Neural cell (in vitro differentiated cells): Measurements from ENCODE around the gene SLCO1A2. TPM values are rescaled to one million over a fixed set of nuclear protein-coding genes. Genes with fewer than 3 reads are reported as not detected.

Source experiments
- H2AFZ ChIP-seq: fragments of 200-600, 300-800 bp; sonication (generic), shearing (Covaris generic); 2 replicates; pipeline ENCODE4 v1.6.0; 2014; ENCODE audit warnings: low read depth, mild to moderate bottlenecking, antibody characterized with exemption, low read length, moderate library complexity
- H3F3A ChIP-seq: fragments of 200-600 bp; shearing (Covaris generic); 2 replicates; pipeline ENCODE4 v1.6.1; 2016; ENCODE audit warnings: mild to moderate bottlenecking, moderate library complexity, mixed read lengths, antibody characterized with exemption, low read length; ENCODE audit not compliant: insufficient read depth, poor library complexity, severe bottlenecking
- H3K27ac ChIP-seq: fragments of 200-600, 300-800 bp; sonication (generic), shearing (Covaris generic); 2 replicates; pipeline ENCODE4 v1.5.1; 2014; ENCODE audit warnings: mild to moderate bottlenecking, low read length, moderate library complexity
- H3K27me3 ChIP-seq: fragments of 300-800, 200-600 bp; sonication (generic), shearing (Covaris generic); 2 replicates; pipeline ENCODE4 v1.6.0; 2014; ENCODE audit warnings: mild to moderate bottlenecking, low read depth, low read length, moderate library complexity; ENCODE audit not compliant: insufficient read depth
- H3K36me3 ChIP-seq: fragments of 300-800, 200-600 bp; sonication (generic), shearing (Covaris generic); 2 replicates; pipeline ENCODE4 v1.5.1; 2014; ENCODE audit warnings: mild to moderate bottlenecking, antibody characterized with exemption, low read length, moderate library complexity; ENCODE audit not compliant: insufficient read depth
- H3K4me2 ChIP-seq: fragments of 300-800, 200-600 bp; sonication (generic), shearing (Covaris generic); 2 replicates; pipeline ENCODE4 v1.6.0; 2014; ENCODE audit warnings: mild to moderate bottlenecking, low read length
- H3K4me3 ChIP-seq: fragments of 300-800, 200-600 bp; sonication (generic), shearing (Covaris generic); 2 replicates; pipeline ENCODE4 v1.5.1; 2014; ENCODE audit warnings: mild to moderate bottlenecking, low read length, moderate library complexity
- H3K79me2 ChIP-seq: fragments of 200-600 bp; shearing (Covaris generic); replicated peaks from 2 replicates; pipeline ENCODE4 v1.6.0; 2014; ENCODE audit warnings: mild to moderate bottlenecking, low read length, moderate library complexity; ENCODE audit not compliant: insufficient read depth
- H3K9ac ChIP-seq: fragments of 300-800, 200-600 bp; sonication (generic), shearing (Covaris generic); 2 replicates; pipeline ENCODE4 v1.6.1; 2016; ENCODE audit warnings: mild to moderate bottlenecking, low read length, mixed read lengths
- H3K9me2 ChIP-seq: fragments of 200-600 bp; shearing (Covaris generic); 2 replicates; pipeline ENCODE4 v1.6.1; 2016; ENCODE audit warnings: mild to moderate bottlenecking, low read length, mixed read lengths; ENCODE audit not compliant: insufficient read depth
- H3K9me3 ChIP-seq: fragments of 200-600, 300-800 bp; sonication (generic), shearing (Covaris generic); 2 replicates; pipeline ENCODE4 v1.6.1; 2016; ENCODE audit warnings: mild to moderate bottlenecking, mixed run types, low read length, moderate library complexity, mixed read lengths
- H4K20me1 ChIP-seq: fragments of 200-600 bp; shearing (Covaris generic); 2 replicates; pipeline ENCODE4 v1.6.1; 2016; ENCODE audit warnings: mild to moderate bottlenecking, mixed run types; ENCODE audit not compliant: insufficient read depth
- EP300 ChIP-seq: fragments of 450-650 bp; conservative IDR thresholded peaks from 2 replicates; pipeline ENCODE4 v1.6.1; 2014; ENCODE audit warnings: antibody characterized with exemption, mild to moderate bottlenecking, moderate library complexity; ENCODE audit not compliant: poor library complexity, severe bottlenecking
- EZH2 ChIP-seq: fragments of 200-600, 300-800 bp; shearing (Covaris generic), sonication (generic); IDR thresholded peaks from 2 replicates; pipeline ENCODE4 v1.6.1; 2014; ENCODE audit warnings: antibody characterized with exemption, low read length, borderline replicate concordance, mild to moderate bottlenecking; ENCODE audit not compliant: insufficient read depth, poor library complexity, severe bottlenecking
- MXI1 ChIP-seq: fragments of 450-650 bp; conservative IDR thresholded peaks from 2 replicates; pipeline ENCODE4 v1.6.1; 2014; ENCODE audit warnings: antibody characterized with exemption, mild to moderate bottlenecking; ENCODE audit not compliant: poor library complexity, severe bottlenecking
- POLR2AphosphoS5 ChIP-seq: IDR thresholded peaks from 2 replicates; pipeline ENCODE4 v1.6.1; 2012
- RAD21 ChIP-seq: fragments of 450-650 bp; conservative IDR thresholded peaks from 2 replicates; pipeline ENCODE4 v1.6.1; 2014; ENCODE audit warnings: antibody characterized with exemption, mild to moderate bottlenecking, moderate library complexity
- SMC3 ChIP-seq: fragments of 450-650 bp; conservative IDR thresholded peaks from 2 replicates; pipeline ENCODE4 v1.6.1; 2014; ENCODE audit warnings: antibody characterized with exemption, mild to moderate bottlenecking, moderate library complexity; ENCODE audit not compliant: poor library complexity
- TAF1 ChIP-seq: IDR thresholded peaks from 2 replicates; pipeline ENCODE4 v1.6.1; 2012; ENCODE audit warnings: low read depth
- polyA plus RNA-seq: library from polyadenylated mRNA; depleted of rRNA; stranded (reverse); fragments of >200 nt; gene quantifications from 2 replicates; pipeline ENCODE4 v1.2.3, GENCODE V29; 2014
- TF ChIP-seq, protein P1 (sequence below): IDR thresholded peaks from 2 replicates; pipeline ENCODE4 v1.6.1; 2012; ENCODE audit warnings: borderline replicate concordance
- TF ChIP-seq, protein P2 (sequence below): fragments of 450-650 bp; IDR thresholded peaks from 2 replicates; pipeline ENCODE4 v1.5.1; 2014; ENCODE audit warnings: antibody characterized with exemption, mild to moderate bottlenecking, moderate library complexity; ENCODE audit not compliant: poor library complexity, severe bottlenecking

SLCO1A2 gene
- polyA plus RNA-seq, 1 donor from 2014 or later = not detected

DNA sequence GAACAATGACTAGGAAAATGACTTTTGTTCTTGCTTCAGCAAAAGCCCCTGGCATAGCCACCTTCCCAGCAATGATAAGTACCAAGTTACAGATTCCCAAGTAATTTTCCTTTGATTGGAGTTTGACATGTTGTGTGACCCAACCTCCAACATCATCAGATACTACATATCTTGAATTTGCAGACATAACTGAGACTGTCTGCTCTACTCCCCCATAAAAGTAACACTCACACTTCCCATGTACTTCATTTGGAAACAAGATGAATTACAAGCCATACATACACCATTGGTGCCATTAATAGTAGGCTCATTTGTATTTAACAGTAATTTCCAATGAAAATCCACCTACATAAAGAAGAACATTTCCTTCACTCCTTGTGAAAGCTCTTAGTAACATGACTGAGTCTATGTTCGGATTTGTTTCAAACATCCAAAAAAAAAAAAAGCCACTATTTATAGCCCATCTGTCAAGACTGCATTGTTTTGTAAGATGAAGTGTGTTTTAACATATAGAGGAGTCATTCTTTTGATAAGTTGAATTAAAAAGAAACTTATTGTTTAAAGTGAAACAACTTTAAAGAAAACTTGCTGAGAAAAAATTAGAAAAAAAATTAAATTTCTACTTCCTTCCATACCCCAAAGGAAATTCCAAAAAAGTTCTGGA, 12.0 kb upstream of the SLCO1A2 start:
- Histone ChIP-seq H3K27me3 (no peaks in the 10 kb centered on the region), H3K79me2 (no peaks in the 10 kb centered on the region), H3K4me3 (no peak overlapping the region), H3K9ac (no peak overlapping the region), H3K27ac (no peak overlapping the region), H3K36me3 (no peaks in the 10 kb centered on the region), H3K9me2 (no peaks in the 10 kb centered on the region), H3K9me3 (no peaks in the 10 kb centered on the region), H2AFZ (no peak overlapping the region), H3F3A (no peaks in the 10 kb centered on the region), H3K4me2 (no peak overlapping the region), H4K20me1 (no peaks in the 10 kb centered on the region)
- TF ChIP-seq RAD21 (no peak), POLR2AphosphoS5 (no peak)
- TF ChIP-seq, protein P1, sequence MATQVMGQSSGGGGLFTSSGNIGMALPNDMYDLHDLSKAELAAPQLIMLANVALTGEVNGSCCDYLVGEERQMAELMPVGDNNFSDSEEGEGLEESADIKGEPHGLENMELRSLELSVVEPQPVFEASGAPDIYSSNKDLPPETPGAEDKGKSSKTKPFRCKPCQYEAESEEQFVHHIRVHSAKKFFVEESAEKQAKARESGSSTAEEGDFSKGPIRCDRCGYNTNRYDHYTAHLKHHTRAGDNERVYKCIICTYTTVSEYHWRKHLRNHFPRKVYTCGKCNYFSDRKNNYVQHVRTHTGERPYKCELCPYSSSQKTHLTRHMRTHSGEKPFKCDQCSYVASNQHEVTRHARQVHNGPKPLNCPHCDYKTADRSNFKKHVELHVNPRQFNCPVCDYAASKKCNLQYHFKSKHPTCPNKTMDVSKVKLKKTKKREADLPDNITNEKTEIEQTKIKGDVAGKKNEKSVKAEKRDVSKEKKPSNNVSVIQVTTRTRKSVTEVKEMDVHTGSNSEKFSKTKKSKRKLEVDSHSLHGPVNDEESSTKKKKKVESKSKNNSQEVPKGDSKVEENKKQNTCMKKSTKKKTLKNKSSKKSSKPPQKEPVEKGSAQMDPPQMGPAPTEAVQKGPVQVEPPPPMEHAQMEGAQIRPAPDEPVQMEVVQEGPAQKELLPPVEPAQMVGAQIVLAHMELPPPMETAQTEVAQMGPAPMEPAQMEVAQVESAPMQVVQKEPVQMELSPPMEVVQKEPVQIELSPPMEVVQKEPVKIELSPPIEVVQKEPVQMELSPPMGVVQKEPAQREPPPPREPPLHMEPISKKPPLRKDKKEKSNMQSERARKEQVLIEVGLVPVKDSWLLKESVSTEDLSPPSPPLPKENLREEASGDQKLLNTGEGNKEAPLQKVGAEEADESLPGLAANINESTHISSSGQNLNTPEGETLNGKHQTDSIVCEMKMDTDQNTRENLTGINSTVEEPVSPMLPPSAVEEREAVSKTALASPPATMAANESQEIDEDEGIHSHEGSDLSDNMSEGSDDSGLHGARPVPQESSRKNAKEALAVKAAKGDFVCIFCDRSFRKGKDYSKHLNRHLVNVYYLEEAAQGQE = no peak

DNA sequence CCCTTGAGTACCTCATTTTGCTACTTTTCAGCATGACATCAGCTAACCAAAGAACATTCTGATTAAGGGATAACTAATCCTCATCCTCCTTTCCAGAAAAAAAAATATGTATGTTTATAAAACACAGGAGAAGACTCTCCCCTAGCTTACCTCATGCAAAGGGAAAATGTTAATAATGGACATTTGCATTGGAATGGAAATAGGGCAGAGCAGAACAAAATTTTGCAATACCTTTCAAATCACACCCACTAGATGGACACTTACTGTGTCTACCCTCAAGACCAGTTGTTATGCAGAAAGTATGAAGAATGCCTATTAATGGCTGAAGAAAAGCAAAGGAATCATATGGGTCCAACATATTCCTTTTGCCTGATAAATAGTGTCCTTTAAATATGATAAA, 8.9 kb upstream of the SLCO1A2 start:
- Histone ChIP-seq H3K27me3 (no peaks in the 10 kb centered on the region), H4K20me1 (no peaks in the 10 kb centered on the region), H3K9ac (no peak overlapping the region), H3K79me2 (no peaks in the 10 kb centered on the region), H3K36me3 (no peaks in the 10 kb centered on the region), H3K4me2 (no peak overlapping the region), H3F3A (no peaks in the 10 kb centered on the region), H3K27ac (no peak overlapping the region), H3K9me3 (no peaks in the 10 kb centered on the region), H3K9me2 (no peaks in the 10 kb centered on the region), H2AFZ (no peak overlapping the region), H3K4me3 (no peak overlapping the region)
- TF ChIP-seq, protein P2, sequence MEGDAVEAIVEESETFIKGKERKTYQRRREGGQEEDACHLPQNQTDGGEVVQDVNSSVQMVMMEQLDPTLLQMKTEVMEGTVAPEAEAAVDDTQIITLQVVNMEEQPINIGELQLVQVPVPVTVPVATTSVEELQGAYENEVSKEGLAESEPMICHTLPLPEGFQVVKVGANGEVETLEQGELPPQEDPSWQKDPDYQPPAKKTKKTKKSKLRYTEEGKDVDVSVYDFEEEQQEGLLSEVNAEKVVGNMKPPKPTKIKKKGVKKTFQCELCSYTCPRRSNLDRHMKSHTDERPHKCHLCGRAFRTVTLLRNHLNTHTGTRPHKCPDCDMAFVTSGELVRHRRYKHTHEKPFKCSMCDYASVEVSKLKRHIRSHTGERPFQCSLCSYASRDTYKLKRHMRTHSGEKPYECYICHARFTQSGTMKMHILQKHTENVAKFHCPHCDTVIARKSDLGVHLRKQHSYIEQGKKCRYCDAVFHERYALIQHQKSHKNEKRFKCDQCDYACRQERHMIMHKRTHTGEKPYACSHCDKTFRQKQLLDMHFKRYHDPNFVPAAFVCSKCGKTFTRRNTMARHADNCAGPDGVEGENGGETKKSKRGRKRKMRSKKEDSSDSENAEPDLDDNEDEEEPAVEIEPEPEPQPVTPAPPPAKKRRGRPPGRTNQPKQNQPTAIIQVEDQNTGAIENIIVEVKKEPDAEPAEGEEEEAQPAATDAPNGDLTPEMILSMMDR = no peak
- TF ChIP-seq EZH2 (no peak), POLR2AphosphoS5 (no peak), RAD21 (no peak), EP300 (no peak), MXI1 (no peak), TAF1 (no peak), SMC3 (no peak)
- TF ChIP-seq, protein P1 = no peak
